Germinal center (tissue), 1 donor: Measurements from ENCODE around the gene SARNP.
A peak's percentile ranks its signal among the peaks of the same experiment; 100 is the strongest.
"Not testable (repeated sequence)": the region's sequence is repeated elsewhere in the genome, so short reads cannot be mapped to it uniquely, and the experiment has no call there.

Source experiments
- DNase-seq: peaks from one replicate; pipeline ENCODE4 v3.0.0; 2012; ENCODE audit warnings: mixed read lengths, low spot score

Gene SARNP

DNA sequence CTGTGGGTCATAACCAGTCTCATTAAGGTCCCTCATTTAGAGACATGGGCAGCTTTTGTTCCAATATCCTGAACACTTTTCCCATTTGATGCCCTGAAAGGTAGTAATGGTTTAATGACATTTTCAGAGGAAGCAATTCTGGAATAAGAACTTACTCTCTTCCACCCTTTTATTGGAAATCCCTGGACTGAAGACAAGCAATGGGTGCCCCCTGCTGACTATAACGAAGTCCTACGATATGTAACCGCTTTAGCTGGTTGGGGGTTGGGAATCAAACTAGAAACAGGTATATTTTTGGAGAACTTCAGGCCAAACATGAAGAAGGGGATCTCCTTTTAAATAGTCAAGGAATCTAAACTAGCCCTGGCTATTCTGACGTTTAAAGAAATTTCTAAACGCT lies 20.5 kb downstream of the SARNP start:
- no peak for DNase-seq

DNA sequence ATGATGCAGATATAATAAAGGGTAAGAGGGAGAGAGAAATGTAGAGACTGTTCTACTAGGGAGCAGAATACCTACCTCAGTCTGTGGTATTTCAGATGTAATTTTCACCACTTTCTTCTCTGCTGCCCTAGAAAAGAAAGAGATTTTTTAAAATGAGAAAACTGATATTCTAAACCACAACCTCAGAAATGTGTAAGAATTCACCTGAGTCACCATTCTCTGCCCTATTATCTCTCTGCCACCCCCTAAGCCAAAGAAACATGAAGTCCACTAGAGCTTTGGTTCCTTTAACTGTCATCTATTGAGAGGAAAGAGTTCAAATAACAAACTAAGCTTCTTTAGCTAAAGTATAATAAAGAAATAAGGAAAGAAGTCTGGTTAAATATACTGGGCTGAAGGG lies 21.6 kb downstream of the SARNP start:
- DNase-seq = no peak

DNA sequence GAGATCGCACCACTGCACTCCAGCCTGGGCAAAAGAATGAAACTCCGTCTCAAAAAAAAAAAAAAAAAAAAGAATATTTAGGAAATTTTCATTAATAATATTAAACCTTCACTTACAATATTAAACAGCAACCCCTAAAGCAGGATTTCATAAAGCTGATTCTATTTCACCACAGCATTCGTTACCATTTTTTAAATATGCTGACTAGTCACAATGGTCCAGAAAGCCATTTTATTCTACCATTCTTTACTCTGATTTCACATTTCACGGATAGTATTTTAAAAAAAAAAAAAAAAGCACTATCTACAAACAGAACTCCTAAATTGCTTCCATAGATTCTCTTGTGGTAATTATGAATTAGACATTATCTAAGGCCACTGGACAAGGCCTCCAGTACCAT lies 27.6 kb downstream of the SARNP start:
- no peak for DNase-seq

DNA sequence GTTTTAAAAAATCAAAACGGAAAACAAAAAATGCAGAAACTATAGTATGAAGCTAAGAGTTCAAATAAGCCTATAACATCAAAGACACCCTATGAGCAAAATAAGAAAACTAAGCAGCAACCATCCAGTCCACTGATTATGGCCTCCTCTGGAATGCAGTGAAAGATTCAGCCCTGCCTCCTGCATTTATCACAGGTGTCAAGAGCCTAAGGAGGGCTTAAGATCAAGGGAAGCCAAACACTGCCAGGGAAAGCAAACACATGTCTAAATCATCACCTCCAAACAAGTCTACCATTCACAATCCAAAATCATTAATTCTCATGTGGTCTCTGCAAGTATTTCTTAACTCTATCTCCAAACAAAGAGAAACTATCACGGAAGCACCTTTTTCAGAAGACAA lies 28.4 kb downstream of the SARNP start:
- no peak for DNase-seq

DNA sequence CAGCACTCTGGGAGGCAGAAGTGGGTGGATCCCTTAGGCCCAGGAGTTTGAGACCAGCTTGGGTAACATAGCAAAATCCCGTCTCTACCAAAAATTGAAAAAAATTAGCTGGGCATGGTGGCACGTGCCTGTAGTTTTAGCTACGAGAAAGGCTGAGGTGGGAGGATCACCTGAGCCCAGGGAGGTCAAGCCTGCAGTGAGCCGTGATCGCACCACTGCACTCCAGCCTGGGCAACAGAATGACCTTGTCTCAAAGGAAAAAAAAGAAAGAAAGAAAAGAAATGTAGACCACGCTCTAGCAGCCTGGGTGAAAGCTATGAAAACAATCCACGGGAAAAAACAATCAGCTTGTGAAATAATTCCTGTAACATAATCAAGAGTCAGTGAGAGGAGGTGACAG lies 29.0 kb downstream of the SARNP start:
- DNase-seq = no peak

DNA sequence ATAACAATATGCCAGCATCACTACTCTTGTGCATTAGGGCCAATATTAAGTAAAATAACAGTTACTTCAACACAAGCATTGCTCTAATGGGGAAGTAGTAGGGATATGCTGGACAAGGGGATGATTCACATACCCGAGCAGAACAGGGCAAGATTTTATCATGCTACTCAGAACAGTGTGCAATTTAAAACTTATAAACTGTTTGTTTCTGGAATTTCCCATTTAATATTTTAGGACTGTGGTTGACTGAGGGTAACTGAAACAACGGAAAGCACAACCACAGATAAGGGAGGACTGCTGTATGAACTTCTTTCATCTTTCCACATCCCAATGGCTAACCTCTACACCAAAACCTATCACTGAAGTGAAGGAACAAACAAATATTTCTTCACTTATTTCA lies 36.8 kb downstream of the SARNP start:
- DNase-seq = no peak

DNA sequence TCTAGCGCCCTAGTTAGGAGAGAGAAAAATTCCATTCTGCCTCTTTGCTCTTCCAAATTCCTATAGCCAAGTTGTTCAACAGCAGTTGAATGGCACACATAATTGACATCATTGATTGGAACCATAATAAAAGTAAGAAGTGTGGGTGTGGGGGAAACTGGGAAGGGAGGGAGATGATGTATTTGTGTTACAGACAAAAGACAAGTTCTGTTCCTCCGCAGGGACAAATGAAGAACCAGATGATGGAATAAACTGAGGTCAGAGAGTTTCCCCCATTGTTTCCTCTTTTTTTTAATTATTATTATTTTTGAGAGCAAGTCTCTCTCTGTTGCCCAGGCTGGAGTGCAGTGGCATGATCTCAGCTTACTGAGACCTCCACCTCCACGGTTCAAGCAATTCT lies 39.7 kb downstream of the SARNP start:
- no peak for DNase-seq

DNA sequence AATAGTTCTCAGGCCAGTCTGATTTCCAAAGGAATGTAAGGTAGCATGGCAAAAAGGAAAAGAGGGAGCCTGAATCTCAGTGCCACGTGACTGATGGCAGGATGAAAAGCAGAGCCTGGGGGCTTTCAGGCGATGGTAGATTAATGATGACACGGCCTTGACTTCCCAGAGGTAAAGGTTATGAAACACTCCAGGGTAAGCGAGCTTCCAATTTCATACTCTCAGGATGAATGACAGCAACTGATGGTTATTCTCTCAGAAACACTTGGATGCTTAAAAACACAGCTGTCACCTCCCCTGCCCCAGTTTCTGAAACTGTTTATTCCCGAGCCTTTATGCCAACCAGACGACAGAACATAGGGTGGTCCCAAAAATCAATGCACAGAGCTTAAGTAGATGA lies 45.8 kb downstream of the SARNP start:
- no peak for DNase-seq

DNA sequence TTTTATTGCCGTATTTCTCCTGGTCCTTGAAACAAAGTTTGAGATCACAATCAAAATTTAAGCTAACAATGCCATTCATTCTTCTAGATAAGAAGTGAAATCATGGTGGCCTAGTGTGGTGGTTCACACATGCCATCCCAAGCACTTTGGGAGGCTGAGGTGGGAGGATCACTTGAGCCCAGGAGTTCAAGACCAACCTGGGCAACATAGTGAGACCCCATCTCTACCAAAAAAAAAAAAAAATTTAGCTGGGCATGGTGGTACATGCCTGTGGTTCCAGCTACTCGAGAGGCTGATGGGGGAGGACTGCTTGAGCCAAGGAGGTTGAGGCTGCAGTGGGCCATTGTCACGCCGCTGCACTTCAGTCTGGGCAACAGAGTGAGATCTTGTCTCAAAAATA lies 50.4 kb downstream of the SARNP start:
- no peak for DNase-seq

DNA sequence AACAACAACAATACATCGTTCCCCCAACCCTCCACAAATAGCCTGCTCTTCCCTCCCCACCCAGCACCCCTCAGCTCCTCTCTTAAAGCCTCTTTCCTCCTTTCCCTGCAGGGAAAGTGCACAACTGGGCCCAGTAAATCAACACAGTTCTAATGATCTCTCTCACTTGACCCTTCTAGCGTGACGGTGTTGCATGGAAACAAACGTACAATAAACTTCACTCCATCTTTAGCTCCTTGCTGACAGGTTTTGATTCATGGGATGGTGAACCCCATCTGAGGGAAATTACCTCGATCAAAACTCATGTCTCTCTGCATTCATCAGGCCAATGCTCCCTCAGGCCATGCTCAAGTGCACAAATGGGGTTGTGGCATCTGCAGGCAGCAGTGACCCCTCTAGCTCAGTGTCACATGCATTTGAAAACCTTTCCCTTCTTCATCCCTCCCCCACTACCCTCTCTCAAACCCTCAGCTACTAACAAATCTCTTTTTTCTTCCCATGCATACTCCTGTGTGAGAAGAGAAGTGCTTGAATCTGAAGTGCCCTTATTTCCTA lies 51.7 kb downstream of the SARNP start:
- DNase-seq = no peak

DNA sequence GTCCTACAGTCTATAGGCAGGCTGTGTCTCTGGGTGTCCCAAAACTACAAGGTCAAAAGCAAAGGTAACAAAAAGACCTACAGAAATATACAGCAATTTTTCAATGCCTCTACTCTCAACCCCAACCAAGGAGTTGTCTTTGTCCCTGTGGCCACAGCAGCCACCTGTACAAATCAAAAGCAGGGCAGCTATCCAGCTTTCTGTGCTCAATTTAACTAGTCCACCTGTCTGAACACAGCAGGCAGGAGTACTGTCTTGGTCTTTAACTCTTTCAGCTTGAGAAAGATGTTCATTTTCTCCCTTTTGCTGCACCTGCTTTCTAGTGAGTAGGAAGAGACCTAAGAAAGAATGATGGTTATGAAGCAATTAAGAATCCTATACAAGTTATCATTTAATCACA lies 54.9 kb downstream of the SARNP start:
- DNase-seq = no peak

DNA sequence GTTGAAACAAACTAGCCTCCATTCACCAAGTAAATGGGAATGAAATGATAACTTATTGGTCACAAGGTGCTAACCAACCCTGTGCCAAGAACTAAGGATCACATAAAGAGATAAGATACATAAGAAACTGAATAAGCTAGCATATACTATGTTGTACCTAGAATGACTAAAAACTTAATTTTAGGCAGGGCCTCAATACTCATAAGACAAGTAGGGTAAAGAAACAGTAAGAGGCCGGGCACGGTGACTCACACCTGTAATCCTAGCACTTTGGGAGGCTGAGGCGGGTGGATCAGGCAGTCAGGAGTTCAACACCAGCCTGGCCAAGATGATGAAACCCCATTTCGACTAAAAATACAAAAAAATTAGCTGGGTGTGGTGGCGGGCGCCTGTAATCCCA lies 56.9 kb downstream of the SARNP start:
- no peak for DNase-seq

DNA sequence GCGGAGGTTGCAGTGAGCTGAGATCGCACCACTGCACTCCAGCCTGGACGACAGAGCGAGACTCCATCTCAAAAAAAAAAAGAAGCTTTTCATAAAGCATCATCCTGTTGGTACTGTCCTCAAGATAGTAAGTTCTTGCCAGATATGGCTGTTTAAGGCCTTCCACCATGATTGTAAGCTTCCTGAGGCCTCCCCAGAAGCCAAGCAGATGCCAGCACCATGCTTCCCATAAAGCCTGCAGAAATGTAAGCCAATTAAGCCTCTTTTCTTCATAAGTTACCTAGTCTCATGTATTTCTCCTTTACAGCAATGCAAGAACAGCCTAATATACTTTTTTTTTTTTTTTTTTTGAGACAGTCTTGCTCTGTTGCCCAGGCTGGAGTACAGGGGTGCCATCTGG lies 58.9 kb downstream of the SARNP start:
- not testable (repeated sequence) for DNase-seq

DNA sequence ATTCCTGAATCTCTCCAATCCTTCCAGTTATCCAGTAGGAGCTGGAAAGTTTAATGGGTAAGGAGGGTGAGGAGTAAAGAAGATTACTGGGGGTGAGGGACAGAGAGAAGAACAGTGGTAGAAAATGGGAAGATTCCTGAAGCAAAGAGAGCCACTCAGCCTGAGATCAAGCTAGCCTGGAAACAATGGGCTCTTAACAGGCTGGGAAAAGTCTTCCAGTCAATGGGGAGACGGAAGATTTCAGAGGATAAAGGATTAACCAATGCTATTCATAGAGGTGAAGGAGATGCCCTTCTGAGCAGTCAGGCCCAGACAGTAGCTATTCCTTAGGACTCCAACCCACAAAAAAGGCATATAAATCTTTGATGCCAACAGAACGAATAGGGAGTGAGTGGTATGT lies 59.8 kb downstream of the SARNP start:
- no peak for DNase-seq

DNA sequence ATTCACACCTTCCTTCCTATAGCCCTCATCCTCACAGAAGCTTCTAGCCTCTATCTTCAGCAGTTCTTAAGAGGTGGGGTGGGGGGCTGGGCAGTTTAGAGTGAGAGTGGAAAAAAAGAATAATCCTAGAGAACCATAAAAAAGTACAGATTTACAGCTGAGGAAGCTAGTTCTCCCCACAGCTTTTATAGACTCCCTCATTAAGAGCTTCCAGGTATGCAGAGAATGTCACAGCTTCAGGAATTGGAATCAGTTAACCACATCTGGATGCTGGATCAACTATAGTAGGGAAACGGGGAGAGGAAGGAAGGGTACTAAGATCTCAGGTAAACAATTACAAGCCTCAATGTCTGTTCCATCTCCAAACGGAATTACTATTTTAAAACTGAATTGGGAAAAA lies 62.3 kb downstream of the SARNP start:
- no peak for DNase-seq

DNA sequence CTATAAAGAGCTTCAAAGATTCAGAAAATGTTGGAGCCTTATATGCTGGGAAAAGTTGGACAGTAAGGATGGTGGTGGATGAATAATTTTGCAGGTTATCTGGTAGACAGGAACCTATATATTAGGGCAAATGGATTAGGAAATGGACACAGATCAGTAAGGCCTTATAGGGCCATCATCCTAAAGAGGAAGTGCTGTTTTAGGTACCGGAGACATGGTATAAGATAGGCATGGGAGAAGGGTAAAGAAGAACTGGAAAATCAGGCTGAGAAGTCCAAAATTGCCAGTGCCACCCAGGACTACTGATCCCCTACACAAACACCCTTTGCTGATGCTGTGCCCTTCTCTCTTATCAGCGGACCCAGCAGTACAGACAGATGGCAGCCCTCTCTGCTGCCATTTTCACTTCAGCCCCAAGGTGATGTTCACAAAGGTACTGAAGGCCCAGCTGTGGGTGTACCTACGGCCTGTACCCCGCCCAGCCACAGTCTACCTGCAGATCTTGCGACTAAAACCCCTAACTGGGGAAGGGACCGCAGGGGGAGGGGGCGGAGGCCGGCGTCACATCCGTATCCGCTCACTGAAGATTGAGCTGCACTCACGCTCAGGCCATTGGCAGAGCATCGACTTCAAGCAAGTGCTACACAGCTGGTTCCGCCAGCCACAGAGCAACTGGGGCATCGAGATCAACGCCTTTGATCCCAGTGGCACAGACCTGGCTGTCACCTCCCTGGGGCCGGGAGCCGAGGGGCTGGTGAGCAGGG lies 69.1 kb downstream of the SARNP start:
- DNase-seq = no peak

DNA sequence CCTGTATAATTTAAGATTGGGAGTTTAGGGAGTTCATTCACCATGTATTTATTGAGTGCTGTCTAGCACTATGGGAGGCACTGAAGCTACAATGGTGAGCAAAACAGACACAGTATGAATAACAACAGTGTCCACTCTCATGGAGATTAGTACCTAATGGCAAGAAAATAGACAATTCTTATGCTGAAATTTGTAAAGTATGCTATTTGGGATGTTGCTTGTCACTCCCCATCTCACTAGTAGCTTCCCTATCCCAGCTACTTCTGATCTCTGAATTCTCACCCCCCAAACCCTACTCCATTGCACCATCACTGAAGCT lies 70.7 kb downstream of the SARNP start:
- no peak for DNase-seq

DNA sequence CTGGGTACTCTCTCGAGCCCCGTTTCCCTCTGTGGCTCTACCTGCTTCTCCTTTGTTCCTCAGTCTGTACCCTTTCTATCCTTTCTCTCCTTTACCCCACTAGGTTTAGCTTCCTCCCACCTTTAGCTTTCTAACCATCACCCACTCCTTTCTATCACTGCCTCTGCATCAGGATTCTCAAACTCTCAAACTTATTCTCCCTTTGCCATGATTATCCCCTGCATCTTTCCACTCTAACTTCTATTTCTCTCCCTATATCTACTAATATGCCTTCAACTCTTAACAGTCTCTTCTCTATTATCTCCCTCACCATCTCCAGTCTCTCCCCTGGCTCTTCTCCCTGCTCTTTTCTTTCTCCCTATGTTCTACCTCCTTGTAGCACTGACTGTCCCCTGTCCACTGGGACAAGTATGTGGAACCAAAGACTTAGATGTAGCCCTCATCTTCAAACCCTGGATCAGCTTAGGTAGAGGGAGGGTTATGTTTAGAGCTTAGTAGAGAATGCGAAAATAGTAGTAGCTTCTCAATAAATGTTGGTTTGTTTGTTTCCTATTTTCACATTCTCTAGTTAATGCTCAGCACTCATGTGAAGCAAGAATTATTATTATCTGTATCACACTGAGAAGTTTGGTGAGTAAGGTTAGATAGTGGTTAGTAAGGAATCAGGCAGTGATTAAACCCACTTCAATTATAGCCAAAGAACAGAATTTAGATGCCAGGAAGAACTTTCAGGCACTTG lies 71.2 kb downstream of the SARNP start:
- DNase-seq = no peak

DNA sequence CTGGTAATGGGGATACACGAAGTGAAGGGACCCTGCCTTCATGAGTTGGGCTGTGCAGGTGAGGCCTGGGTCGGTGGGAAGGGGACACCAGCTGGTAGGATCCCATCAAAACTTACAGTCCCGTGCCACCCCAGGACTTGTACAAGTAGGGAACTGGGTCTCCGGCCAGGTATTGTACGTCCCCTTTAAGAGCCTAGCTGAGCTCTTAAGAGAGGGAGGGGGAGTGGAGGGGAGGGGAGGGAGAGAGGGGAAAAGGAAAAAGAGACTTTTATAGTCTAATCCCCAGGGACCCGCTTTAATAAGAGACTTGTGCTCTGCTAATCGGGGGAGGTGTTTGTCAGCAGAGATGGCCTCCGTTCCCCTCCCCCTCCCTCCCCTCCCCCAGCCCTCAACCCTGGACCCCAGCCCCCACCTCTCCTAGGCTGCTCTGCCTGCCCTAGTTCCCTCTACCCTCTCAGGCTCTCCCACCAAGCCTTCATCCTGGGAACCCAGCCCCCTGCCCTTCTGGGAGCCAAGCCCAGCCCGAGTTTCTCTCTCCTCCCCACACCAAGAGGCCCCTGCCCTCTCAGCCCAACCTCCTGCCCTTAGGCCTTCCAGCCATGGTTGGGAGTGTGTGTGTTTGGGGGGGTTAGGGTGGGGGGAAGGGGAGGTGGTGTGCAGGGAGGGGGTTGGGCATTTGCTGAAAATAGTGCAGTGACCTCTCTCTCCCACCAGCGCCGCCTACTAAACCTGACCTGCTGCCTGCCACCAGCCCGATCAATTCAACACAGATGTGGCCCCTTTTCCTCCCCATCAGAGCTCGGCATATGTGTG lies 72.0 kb downstream of the SARNP start:
- no peak for DNase-seq

DNA sequence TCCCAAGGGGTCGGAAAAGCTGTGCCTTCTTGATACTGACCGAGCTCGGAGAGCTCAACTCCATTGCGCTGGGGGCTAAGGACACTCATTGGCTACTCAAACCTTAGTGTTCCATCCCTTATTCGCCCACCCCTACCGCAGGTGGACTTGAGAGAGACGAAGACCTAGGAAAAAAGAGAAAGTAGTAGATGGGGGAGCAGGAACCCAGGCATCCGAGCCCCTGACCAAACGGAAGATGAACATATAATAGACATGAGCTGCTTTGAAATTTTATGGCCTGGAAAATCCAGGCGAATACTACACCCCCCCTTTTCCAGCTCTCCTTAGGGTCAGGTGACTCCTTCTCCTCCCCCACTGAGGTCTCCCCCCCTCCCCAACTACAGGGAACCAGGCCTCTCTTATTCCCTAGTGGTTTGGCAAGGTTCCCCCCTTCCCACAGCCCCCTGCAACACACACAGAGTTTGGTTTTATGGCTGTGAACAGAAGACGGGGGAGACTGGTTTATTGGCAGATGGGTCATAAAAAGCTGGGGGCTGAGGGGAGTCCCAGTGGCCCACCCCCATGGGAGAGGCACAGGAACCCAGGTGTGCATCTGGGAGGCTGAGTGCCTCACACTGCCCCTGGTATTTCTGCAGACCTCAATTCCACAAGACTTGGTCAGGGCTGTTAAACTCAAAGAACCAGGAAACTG lies 73.0 kb downstream of the SARNP start:
- no peak for DNase-seq

DNA sequence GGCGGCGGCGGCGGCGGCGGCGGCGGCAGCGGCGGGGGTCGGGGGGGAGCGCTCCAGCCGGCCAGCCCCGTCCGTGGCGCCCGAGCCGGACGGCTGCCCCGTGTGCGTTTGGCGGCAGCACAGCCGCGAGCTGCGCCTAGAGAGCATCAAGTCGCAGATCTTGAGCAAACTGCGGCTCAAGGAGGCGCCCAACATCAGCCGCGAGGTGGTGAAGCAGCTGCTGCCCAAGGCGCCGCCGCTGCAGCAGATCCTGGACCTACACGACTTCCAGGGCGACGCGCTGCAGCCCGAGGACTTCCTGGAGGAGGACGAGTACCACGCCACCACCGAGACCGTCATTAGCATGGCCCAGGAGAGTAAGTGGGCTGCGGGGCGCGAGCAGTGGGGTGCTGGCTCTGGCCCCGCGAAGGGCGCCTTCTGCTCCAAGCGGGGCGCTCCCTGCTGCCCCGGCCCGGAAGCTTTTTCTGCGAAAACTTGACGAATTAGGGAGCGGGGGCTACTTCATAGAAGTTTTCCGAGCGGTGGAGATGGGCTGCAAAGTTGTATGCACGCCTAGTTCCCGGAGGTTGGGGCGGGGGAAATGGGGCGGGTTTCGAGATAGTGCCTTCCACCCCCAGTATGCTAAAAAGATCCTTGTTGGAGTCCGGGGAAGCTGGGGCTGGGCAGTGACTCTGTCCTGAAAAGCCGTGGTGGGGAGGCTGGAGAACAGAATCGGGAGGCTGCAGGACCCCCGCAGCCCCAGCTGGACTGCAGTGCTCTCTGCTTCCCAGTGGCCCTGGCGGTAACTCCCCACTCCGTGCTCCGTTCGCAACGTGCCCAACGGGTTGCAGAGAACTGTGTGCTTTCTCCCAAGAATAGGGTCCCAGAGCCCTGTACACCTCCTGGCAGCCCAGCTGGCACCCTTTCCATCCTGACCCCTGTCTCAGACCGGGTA lies 73.9 kb downstream of the SARNP start:
- DNase-seq = peak; percentile 38
